RCC 7860 (cell line): ENCODE data around the gene CELA2A.
"Not testable (repeated sequence)": the region's sequence is repeated elsewhere in the genome, so short reads cannot be mapped to it uniquely, and the experiment has no call there.

ENCODE experiments used
- DNase-seq: peaks from one replicate; pipeline ENCODE4 v3.0.0-alpha.2; 2015; ENCODE audit warnings: low spot score
- FAIRE-seq: peaks from 2 replicates; lab custom pipeline; 2012; peaks lifted over from hg19 to GRCh38; lab: Jason Lieb, UNC

CELA2A gene

GRCh38 chr1:15489052-15489736 is 32.7 kb downstream of the CELA2A start:
- FAIRE-seq (no peak), DNase-seq (no peak)

GRCh38 chr1:15491010-15491409 is 34.5 kb downstream of the CELA2A start:
- not testable (repeated sequence) for FAIRE-seq, DNase-seq

GRCh38 chr1:15492596-15492995 is 36.1 kb downstream of the CELA2A start:
- no peak for DNase-seq
- no peak for FAIRE-seq

- no peak for FAIRE-seq
- no peak for DNase-seq
Measured at GRCh38 chr1:15493869-15494390, 37.4 kb downstream of the CELA2A start.

- DNase-seq: no peak
Measured at GRCh38 chr1:15500184-15501178, 43.9 kb downstream of the CELA2A start.

GRCh38 chr1:15501208-15502032 is 44.9 kb downstream of the CELA2A start:
- FAIRE-seq: peak; percentile 11

More at GRCh38 chr1:15500184-15501178, 43.9 kb downstream of the CELA2A start:
- FAIRE-seq: no peak

GRCh38 chr1:15504436-15504835 is 47.9 kb downstream of the CELA2A start:
- DNase-seq (no peak), FAIRE-seq (no peak)

More at GRCh38 chr1:15501208-15502032, 44.9 kb downstream of the CELA2A start:
- DNase-seq: peak; percentile 17

- FAIRE-seq (no peak), DNase-seq (no peak)
Measured at GRCh38 chr1:15506831-15507230, 50.3 kb downstream of the CELA2A start.

- FAIRE-seq (no peak), DNase-seq (no peak)
Measured at GRCh38 chr1:15507278-15507677, 50.7 kb downstream of the CELA2A start.

GRCh38 chr1:15508700-15509487 is 52.4 kb downstream of the CELA2A start:
- DNase-seq: no peak
- FAIRE-seq: no peak

- DNase-seq: no peak
Measured at GRCh38 chr1:15509586-15509985, 53.1 kb downstream of the CELA2A start.

GRCh38 chr1:15510611-15511405 is 54.3 kb downstream of the CELA2A start:
- FAIRE-seq (no peak), DNase-seq (no peak)

More at GRCh38 chr1:15509586-15509985, 53.1 kb downstream of the CELA2A start:
- FAIRE-seq: no peak

- no peak for FAIRE-seq
- DNase-seq: no peak
Measured at GRCh38 chr1:15513192-15513591, 56.7 kb downstream of the CELA2A start.

GRCh38 chr1:15513919-15514318 is 57.4 kb downstream of the CELA2A start:
- DNase-seq (no peak), FAIRE-seq (no peak)

- not testable (repeated sequence) for FAIRE-seq, DNase-seq
Measured at GRCh38 chr1:15514557-15514956, 58.0 kb downstream of the CELA2A start.

- no peak for FAIRE-seq
Measured at GRCh38 chr1:15515022-15515663, 58.6 kb downstream of the CELA2A start.

GRCh38 chr1:15519625-15520024 is 63.1 kb downstream of the CELA2A start:
- no peak for FAIRE-seq
- DNase-seq: no peak

More at GRCh38 chr1:15515022-15515663, 58.6 kb downstream of the CELA2A start:
- DNase-seq: no peak

GRCh38 chr1:15521206-15521906 is 64.8 kb downstream of the CELA2A start:
- FAIRE-seq, DNase-seq: not testable (repeated sequence)
